ENCODE measurements around the gene MBOAT2. TPM values are rescaled to one million over a fixed set of nuclear protein-coding genes. Genes with fewer than 3 reads are reported as not detected.

The MBOAT2 gene
- total RNA-seq, 1 donor from 2014 or later: 47.0 TPM

DNA sequence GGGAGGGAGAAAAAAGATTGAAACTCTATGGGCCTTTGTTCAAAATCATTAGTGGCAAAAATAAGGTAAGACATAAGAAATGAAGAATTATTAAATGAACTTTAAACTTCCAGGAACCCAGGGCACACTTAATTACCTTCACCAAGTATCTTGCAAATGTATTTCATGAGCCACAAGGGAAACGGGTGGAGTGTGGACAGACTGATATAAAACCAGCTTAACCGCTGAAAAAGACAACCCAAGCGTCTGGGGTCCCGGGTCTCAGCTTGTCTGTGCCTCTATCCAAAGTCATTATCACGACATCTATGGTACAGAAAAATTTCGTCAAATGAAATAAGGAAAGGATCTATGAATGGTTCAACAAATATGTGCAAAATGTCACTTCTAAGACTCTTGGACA lies 13.9 kb upstream of the MBOAT2 start:
- DNase-seq (ENCODE audit: low read depth): no peak

DNA sequence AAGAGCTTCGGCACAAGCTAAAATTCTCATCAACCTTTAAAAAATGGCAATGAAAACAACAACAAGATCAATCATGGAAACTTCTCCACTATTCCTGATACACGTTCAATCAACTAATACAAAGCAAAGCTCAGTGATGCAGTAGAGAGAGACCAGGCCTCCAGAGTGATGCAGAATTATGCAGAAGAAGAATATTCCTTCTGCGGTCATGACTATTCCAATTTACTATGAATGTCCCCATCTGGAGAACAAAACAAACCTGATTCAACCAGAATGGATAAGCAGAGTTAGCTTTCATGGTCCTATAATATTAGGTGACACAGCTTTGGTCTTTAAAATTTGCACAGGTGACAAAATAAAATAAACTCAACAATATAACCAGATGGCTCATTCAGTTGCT lies 12.5 kb upstream of the MBOAT2 start:
- DNase-seq (ENCODE audit: low read depth): no peak

DNA sequence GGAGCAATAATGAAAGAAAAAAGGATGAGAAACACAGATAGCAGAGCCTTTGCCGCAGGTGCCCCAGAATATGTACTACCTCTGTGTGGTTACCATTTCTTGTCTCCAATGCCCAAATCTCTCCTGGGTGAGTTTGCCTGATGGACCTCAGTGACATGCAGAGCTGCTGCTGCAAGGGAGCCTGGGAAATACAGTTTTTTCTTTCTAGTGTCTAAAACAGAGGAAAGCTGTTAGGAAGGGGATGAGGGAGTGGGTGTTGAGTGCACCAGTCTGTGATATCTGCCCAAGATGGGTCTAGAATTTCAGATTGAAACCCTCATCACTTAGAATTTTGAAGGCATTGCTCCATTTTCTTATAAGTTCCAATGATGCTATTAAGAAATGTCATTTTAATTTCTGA lies 9.9 kb upstream of the MBOAT2 start:
- DNase-seq (ENCODE audit: low read depth): no peak

DNA sequence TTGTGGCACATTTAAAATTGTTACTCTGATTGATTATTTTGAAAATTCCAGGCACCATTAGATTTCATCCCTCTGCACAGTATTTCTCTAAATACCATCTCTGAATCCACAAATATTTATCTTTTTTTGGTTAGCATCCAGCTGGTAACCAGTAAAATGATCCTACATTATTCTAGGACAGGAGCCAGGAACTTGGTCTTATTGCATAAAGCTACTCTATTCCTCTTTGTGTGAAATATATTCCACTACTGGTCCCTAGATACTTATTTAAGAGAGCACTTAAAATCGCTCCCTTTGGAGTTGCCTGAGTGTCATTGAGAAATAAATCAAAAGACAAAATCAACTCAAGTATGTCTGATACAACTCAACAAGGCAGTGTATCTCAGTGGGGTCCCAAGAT lies 7.4 kb upstream of the MBOAT2 start:
- DNase-seq (ENCODE audit: low read depth): no peak

DNA sequence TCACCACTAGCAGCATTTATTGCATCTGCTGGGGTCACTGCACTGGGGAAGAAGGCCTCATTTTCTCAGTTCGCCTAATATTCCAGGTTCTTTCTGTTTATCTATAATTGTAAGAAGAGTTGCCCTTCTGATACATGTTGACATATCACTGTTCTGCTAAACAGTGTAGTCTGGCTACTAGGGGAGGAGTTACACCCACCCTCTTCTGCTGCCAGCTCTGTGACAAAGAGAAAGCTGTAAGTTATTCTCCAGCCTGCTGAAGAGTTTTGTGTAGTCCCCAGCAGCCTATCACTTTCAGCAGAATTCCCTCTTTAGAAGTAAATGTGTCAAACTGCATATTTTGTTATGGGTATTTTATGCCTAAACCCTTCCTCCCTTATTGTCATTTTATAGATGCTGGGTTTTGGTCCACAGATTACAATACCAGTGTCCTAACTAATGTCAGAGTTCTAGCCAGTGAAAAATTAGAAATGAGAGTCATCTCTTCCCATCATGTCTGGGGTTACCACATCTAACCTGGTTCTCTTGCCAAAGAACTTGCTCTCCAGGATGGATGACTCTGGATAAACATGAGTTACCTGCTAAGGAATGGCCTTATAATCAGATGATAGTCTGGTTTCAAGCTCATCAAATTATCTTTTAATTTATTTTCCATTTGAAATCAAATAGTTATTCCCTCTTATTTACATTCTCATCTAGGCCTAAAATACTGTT lies 5.6 kb upstream of the MBOAT2 start:
- no peak for DNase-seq (ENCODE audit: low read depth)

DNA sequence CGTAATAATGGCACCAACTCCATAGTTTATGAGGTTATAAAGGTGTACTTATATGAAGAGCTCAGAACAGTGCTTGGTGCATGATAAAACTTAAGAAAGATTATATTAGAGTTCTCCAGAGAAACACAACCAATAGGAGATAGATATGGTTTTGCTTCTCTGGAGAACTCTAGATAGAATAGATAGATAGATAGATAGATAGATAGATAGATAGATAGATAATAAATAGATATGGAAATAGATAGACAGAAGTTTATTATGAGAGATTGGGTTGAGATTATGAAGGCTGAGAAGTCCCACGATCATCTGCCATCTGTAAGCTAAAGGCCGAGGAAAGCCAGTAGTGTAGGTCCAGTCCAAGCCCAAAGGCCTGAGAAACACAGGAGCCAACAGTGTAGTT lies 2.9 kb upstream of the MBOAT2 start:
- no peak for DNase-seq (ENCODE audit: low read depth)

DNA sequence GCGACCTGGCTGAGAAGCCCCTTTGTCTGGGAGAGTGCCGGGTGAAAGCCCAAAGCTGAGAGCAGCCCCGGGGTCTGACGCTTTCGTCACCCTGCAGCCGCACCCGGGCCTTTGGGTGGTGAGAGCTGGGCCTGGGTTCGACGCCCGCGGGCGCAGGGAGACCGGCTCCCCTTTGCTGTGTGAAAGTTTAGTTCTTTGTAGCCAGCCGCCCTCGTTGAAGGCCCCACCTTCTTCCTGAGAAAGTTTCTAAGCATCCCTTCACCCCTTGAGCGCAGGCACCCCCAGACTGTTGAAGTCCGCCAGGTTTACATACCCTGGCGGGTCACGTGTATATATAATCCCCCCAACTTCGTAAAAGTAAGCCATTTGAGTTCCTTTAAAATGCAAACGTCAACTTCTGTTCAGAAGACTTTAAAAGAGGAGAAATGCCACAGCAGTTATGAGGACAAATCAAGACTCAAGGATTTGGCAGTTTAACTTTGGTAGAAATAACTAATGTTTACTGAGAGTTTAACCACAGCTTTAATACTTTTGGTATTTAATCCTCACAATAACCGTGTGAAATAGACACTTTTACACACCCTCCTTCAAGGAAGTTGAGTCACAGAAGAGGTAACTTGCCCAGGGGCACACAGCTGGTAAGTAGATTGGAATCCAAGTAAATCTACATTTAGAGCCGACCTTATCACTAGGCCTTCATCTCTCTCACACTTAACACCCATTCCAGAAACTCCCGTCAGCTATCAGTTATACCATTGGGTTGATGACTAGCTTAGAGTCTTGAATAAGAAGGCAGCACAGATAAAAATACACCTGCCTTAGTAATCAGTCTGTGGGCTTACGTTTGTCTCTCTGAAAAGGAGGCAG lies 1.1 kb upstream of the MBOAT2 start:
- peak; percentile 80 for DNase-seq (ENCODE audit: low read depth)

DNA sequence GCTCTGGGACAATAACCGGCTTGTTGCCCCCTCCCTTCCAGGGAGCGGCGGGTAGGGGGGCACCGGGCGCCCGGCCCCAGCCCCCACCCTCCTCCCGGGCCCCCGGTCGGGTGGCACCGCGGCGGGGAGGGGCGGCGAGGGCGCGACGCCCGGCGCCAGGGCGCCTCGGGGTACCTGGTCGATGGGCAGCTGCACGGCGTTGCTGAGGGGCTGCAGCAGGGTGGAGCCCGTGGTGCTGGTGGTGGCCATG lies 193 bp downstream of the MBOAT2 start:
- no peak for DNase-seq (ENCODE audit: low read depth)

DNA sequence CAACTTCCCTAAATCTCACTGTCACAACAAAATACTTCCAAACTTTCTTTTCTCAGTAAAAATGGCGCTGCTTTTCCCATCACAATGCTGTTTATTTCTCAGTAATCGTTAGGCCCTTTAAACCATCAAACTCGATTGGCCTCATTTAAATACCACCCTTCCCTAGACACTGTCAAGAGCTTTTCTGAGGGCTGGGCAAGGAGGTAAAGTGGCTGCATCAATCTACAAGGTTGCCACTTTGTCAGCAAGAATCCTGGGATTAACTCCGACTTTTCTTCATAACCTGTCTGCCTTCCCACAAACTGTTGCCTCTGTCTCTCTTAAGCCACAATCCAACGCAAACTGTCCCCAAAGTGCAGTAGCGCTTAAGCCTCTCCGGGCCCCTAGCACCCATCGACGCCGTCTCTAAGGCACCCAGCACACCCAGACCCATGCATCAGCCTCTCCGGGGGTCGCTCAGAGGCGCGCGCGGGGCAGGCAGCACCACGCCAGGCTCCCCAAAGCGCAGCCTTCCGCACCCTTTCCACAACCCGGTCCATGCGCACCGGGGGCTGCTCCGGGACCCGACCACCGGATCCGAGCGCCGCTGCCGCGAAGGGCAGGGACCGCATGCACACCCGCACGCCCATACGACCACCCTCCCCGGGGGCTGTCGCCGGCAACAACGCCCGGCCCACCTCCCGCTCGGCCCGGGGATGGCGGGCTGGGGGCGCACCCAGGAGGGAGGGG lies 683 bp downstream of the MBOAT2 start:
- DNase-seq (ENCODE audit: low read depth): peak; percentile 50

DNA sequence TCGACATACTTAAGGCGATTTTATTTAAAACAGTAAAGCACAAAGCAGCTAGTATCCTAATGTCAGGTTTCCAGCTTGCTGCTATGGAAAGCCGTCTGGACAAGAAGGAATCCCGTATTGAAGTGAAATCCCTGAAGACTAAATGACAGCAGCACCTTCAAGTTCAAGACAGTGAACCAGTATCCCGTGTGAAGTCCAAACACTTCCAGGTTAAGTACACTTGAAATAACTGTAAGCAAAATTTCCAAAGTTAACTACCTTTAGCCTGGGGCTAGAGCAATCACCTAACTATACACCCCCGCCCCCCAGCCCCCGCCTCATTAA lies 1.2 kb downstream of the MBOAT2 start:
- DNase-seq (ENCODE audit: low read depth): peak; percentile 31

DNA sequence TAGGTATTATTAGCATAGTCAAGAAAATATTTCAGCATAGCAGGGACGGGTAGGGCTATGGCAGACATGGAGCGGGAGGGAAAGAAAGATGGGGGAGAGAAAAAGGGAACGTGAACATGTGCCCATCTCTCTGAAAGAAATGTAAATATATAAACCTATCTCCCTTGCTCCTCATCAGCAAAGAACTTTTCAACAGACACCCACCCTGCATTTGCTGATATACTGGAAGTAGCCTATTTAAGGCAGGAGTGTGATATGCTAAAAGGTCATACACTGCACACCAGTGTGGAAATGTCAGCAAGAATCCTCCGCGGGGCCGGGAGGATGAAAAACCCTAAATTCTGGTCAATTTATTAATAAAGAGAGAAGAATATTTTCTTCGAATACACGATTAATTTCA lies 1.7 kb downstream of the MBOAT2 start:
- no peak for DNase-seq (ENCODE audit: low read depth)

DNA sequence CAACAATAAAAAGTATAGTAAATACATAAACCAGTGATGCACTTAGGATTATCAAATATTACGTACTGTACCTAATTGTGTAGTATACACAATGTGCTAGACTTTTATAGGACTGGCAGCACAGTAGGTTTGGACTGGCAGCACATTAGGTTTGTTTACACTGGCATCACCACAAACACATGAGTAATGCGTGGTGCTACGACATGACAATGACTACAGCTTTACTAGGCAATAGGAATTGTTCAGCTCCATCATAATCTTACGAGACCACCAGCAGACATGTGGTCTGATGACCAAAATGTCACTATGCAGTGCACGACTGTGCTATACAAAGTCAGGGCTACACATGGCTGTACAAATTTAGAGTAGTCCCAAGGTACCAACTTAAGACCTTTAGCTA lies 2.3 kb downstream of the MBOAT2 start:
- peak; percentile 67 for DNase-seq (ENCODE audit: low read depth)

DNA sequence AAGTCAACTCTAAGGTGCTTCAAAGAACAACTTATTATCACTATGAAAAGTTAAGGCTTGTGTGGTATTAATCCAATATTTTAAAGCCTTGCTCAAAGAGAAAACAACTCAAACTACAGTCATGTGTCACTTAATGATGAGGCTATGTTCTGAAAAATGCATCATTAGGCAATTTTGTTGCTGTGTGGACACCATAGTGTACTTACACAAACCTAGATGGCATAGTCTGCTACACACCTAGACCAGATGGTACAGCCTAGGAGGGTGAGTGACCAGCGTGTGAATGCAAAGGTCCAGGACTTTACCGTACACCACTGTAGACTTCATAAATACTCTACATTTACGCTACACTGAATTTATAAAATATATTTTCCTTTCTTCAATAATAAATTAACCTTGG lies 3.0 kb downstream of the MBOAT2 start:
- DNase-seq (ENCODE audit: low read depth): no peak

DNA sequence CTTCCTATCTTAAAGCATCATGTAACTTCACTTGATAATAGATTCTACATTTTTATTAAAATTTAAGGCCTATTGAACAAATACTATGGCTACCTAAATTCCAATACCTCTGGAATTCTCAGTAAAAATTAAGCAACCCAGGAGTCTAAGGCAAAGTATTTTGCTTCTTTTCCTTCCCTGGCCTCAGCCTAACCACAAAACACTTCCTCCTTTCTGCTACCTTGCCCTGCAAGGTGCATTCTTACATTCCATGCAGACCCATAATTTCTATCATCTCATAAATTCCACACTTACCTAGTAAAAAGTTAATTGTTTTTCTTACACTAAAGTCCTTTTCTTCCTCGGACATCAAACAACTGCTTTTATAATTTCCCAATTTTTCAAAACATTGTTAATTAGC lies 3.7 kb downstream of the MBOAT2 start:
- peak; percentile 53 for DNase-seq (ENCODE audit: low read depth)

DNA sequence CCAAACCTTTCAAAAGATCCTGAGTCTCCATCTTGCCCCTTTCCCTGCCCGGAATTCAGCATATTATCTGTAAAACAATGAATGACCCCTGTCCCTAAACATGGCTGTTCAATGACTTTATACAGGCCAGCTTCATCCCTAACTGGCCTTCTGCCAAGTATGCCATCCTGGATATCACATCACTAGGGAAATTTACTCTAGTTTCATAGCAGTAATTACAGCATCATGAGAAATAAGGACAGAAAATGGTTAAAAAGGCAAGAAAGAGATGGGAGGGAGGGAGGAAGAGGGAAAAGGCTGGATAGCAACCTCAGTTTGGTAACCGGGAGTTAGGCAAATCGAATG lies 4.4 kb downstream of the MBOAT2 start:
- DNase-seq (ENCODE audit: low read depth): no peak

DNA sequence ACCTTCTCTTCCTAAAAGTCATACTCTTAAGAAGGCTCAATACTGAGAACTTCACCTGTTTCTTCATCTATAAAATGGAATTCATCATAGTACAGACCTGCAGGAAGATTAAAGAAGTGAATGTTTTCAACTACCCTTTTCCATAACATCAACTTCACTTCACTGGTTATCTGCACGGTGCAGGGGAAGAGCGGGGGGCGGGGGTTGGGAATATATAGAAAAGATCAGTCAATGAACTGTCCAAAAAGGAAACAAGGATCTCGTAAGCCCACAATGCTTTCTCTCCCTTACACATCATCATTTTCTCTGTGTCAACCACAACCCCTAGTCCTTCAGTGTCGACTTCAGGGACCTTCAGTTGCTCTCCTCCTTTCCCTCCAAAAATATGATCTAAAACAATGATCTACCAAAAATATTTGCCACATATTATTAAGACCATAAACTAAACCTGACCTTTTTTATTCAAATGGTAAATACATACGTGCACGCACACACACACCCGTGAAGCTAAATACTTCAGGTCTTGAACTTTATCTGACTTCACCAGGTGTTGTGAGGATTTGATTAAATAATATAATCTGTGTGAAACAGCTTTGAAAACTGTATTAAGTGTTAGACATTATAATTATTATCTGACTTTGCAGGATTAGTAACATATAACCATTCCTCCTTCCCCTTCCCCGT lies 4.9 kb downstream of the MBOAT2 start:
- no peak for DNase-seq (ENCODE audit: low read depth)

DNA sequence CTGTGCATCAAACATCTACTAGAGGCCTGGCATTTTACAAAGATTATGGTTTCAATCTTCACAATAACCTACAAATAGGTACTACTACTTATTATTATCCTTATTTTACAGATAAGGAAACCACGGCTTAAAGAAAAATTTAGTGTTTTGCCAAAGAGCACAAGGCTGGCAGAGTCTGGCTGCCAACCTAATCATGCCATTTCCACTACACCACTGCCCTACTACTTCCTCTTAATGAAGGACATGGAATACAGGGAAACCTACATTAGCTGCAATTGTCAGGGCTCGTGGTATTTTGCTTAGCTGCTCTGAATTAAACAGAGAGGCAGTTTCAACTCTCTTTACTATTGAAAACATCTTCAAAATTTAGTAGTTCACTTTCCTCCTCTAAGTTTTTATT lies 5.9 kb downstream of the MBOAT2 start:
- DNase-seq (ENCODE audit: low read depth): no peak

DNA sequence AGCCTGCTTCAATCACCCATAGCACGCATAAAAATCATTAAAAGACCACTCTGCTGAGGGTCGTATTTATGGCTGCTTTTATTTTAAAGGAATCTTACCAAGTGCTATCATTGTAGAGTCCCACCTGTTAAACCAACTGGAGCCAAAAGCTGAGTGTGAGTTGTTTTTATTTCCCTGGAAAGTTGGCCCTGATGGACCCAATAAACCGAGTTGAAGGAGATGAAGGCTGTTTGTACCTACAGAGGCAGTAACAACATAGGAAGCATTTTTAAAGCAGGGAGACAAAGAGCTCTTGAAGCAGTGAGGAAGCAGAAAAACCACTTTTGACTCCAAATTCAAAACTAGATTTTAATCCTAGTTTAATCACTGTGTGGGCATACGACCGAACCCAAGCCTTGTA lies 6.4 kb downstream of the MBOAT2 start:
- no peak for DNase-seq (ENCODE audit: low read depth)

DNA sequence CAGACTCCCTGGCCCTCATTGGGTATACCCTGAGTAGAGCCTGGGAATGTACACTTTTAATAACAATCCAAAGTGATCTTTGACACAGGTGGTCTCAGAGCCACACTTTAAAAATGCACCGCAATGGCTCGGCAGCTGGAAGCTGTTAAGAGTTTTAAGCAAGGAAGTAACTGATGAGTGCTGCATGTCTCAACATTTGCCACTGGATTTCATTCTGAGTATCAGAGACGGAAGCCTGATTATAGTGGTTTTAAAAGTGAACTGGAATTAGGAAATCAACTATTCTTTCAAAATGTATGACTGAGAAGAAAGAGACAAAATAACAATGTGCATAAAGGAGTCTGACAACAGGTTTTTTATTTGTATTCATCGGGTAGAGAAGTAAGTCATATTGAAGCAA lies 7.5 kb downstream of the MBOAT2 start:
- no peak for DNase-seq (ENCODE audit: low read depth)

DNA sequence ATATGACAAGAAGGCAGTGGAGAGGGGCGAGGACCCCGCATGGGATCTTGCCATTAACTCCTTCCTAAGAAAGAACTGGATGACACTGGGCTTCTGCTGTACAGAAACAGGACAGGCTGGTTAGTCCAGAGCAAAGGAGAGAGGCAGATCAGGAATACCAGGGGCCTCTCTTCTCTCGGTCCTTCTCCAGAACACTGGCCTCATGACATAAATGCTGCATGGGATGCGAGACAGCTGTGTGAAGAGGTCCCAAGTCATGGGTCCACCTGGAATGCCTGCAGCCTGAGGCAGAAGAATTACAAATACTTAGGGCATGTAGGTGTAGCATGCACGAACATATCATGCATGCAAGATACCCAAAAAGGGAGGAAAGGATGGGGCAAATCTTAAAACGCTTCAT lies 9.1 kb downstream of the MBOAT2 start:
- DNase-seq (ENCODE audit: low read depth): no peak

DNA sequence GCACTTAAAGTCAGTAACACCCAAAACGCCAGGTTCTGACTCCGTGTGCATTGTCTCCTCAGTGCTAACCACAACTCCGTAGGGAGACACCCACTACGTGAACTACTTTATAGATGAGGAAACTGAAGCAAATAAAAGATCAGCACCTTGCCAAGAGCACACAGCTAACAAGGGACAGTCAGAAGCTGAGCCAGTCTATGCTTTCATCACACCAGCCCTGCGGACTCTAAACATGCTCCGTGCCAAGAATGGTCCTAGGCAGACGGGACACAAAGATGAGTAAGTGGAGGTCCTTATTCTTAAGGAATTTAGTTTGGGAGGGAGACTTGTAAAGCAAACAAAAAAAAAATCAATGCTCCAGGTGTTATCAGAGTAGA lies 9.6 kb downstream of the MBOAT2 start:
- no peak for DNase-seq (ENCODE audit: low read depth)

DNA sequence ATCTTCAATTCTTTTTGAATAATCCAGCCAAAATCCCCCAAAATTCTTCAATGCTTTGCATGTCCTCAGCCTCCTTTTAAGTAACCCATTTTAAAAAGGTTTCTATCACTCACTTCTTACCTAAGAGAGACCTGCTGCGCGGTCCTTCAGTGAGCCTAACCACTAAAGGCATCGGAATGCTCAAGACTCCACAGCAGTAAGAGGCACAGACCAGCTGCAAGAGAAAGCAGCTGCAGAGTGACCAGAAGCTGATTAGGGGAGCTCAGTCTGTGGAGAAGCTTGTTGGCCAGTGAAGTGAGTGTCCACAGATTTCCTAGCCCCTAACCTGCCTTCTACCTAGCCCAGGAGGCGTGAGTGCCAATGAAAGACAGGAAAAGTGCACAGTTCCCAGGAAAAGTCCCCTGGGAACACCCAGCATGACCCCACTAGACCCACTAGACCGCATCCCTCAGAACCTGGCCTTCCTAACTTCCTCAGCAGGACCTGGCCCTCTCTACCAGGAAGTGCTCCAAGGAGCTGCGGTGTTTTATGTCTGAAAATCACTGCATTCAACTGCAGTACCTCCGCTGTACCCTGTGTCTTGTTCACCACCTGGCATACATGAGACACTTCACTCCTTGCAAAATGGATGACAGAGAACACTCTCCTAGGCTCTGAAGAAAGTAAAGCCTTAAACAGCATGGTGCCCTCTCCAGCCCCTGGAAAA lies 10.1 kb downstream of the MBOAT2 start:
- no peak for DNase-seq (ENCODE audit: low read depth)
